HepG2 (cell line): Measurements from ENCODE around the gene PIP4K2C. TPM values are rescaled to one million over a fixed set of nuclear protein-coding genes. Genes with fewer than 3 reads are reported as not detected.

Experiments
- MXI1 ChIP-seq: IDR thresholded peaks from 3 replicates; pipeline ENCODE4 v1.6.1; 2012; ENCODE audit warnings: low read depth, low read length, inconsistent platforms, borderline replicate concordance
- SRSF4 ChIP-seq: fragments of 200-400 bp; formaldehyde crosslinking; IDR thresholded peaks from one replicate; pipeline ENCODE4 v1.6.1; 2018; ENCODE audit warnings: mild to moderate bottlenecking, low read depth, low read length, moderate library complexity; ENCODE audit not compliant: poor library complexity, severe bottlenecking
- ZMAT3 ChIP-seq: sonication (generic); formaldehyde crosslinking; conservative IDR thresholded peaks from 2 replicates; pipeline ENCODE4 v1.7.0; 2021; ENCODE audit warnings: missing genetic modification reagents
- ZNF20 ChIP-seq: sonication (generic); formaldehyde crosslinking; IDR thresholded peaks from 2 replicates; pipeline ENCODE4 v1.4.0; 2020; ENCODE audit warnings: mild to moderate bottlenecking, moderate library complexity, missing genetic modification reagents
- ZNF737 ChIP-seq: sonication (generic); formaldehyde crosslinking; IDR thresholded peaks from 2 replicates; pipeline ENCODE4 v1.5.0; 2020; ENCODE audit warnings: missing genetic modification reagents, mild to moderate bottlenecking, borderline replicate concordance
- ZNF790 ChIP-seq: sonication (generic); formaldehyde crosslinking; IDR thresholded peaks from 2 replicates; pipeline ENCODE4 v1.8.0; 2022; ENCODE audit warnings: missing genetic modification reagents, mild to moderate bottlenecking, borderline replicate concordance
- polyA plus RNA-seq, 8 experiments: library from polyadenylated mRNA; depleted of rRNA in 3 of 8; stranded (reverse) in 7 of 8; unstranded in 1 of 8; fragments of >200 nt; fragmentation: Illumina TruSeq in 4 of 8; extraction: Trizol in 4 of 8; gene quantifications; 2 replicates each; pipeline versions ENCODE4 v1.2.1 to v1.2.3, GENCODE V29; 2011 to 2016; ENCODE audit warnings: low read depth in 4 of 8, missing spikeins in 1 of 8, mixed read lengths in 1 of 8; ENCODE audit not compliant: insufficient read depth in 1 of 8
- total RNA-seq, 5 experiments: library from RNA; depleted of rRNA; stranded (reverse); fragments of >200 nt; fragmentation: Illumina TruSeq; extraction: Trizol; gene quantifications; 2 replicates each; pipeline ENCODE4 v1.2.3, GENCODE V29; 2016; ENCODE audit warnings: low read depth in 1 of 5
- TF ChIP-seq, protein P1 (sequence below): sonication (generic); formaldehyde crosslinking; IDR thresholded peaks from 2 replicates; pipeline ENCODE4 v1.5.1; 2020; ENCODE audit warnings: missing genetic modification reagents, mild to moderate bottlenecking, borderline replicate concordance
- TF ChIP-seq, protein P2 (sequence below), 2 experiments: fragments of 450-650 bp in 1 of 2; sonication (generic) in 1 of 2; formaldehyde crosslinking; IDR thresholded peaks; 2 replicates each; pipeline versions ENCODE4 v1.5.0 to v1.8.0; 2020 to 2022; ENCODE audit warnings: mild to moderate bottlenecking in 1 of 2, missing genetic modification reagents in 1 of 2
- TF ChIP-seq, protein P3 (sequence below): sonication (generic); formaldehyde crosslinking; IDR thresholded peaks from 2 replicates; pipeline ENCODE4 v1.4.0; 2020; ENCODE audit warnings: mild to moderate bottlenecking, missing genetic modification reagents, borderline replicate concordance

Gene PIP4K2C
- total and polyA plus RNA-seq, 2 of the 13 experiments (the other 11 are each of a cell fraction or from before 2014, with no cell fraction given), result 23.3 to 26.4 TPM

DNA sequence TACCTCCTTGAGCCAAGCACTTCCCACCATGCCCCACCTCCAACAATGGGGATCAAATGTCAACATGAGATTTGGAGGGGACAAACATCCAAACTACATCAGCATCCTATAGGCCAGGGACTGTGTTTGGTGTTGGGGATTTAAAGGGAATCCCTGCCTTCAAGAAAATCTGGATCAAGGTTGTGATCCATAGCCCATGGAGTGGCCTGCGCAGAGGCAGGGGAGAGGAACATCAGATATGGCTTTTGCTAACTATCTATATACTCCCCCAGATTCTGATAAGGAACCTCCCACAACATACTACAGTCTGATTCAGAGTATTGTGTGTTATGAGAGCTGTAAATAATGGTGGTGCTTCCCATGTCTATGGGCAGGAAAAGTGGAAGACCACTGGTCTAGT is 36.1 kb upstream of the PIP4K2C start (continued):
- TF ChIP-seq, protein P1, sequence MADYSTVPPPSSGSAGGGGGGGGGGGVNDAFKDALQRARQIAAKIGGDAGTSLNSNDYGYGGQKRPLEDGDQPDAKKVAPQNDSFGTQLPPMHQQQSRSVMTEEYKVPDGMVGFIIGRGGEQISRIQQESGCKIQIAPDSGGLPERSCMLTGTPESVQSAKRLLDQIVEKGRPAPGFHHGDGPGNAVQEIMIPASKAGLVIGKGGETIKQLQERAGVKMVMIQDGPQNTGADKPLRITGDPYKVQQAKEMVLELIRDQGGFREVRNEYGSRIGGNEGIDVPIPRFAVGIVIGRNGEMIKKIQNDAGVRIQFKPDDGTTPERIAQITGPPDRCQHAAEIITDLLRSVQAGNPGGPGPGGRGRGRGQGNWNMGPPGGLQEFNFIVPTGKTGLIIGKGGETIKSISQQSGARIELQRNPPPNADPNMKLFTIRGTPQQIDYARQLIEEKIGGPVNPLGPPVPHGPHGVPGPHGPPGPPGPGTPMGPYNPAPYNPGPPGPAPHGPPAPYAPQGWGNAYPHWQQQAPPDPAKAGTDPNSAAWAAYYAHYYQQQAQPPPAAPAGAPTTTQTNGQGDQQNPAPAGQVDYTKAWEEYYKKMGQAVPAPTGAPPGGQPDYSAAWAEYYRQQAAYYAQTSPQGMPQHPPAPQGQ (CRISPR knock-in tag), result no peak
- no peak for TF ChIP-seq SRSF4
- no peak for TF ChIP-seq ZNF20 (CRISPR knock-in tag)
- no peak for TF ChIP-seq ZNF737 (CRISPR knock-in tag)
- TF ChIP-seq, protein P2, sequence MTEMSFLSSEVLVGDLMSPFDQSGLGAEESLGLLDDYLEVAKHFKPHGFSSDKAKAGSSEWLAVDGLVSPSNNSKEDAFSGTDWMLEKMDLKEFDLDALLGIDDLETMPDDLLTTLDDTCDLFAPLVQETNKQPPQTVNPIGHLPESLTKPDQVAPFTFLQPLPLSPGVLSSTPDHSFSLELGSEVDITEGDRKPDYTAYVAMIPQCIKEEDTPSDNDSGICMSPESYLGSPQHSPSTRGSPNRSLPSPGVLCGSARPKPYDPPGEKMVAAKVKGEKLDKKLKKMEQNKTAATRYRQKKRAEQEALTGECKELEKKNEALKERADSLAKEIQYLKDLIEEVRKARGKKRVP (CRISPR knock-in tag; IDR thresholded peaks at IDR 0.05), result no peak
- TF ChIP-seq, protein P3, sequence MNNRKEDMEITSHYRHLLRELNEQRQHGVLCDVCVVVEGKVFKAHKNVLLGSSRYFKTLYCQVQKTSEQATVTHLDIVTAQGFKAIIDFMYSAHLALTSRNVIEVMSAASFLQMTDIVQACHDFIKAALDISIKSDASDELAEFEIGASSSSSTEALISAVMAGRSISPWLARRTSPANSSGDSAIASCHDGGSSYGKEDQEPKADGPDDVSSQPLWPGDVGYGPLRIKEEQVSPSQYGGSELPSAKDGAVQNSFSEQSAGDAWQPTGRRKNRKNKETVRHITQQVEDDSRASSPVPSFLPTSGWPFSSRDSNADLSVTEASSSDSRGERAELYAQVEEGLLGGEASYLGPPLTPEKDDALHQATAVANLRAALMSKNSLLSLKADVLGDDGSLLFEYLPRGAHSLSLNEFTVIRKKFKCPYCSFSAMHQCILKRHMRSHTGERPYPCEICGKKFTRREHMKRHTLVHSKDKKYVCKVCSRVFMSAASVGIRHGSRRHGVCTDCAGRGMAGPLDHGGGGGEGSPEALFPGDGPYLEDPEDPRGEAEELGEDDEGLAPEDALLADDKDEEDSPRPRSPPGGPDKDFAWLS (CRISPR knock-in tag), result no peak
- TF ChIP-seq MXI1, result no peak
- no peak for TF ChIP-seq ZMAT3 (CRISPR knock-in tag)
- TF ChIP-seq ZNF790 (CRISPR knock-in tag), result no peak
